IPS-15b (cell line): Measurements from ENCODE around the gene RGMA.
"Not testable (repeated sequence)": the region's sequence is repeated elsewhere in the genome, so short reads cannot be mapped to it uniquely, and the experiment has no call there.

Experiments used
- H3K27me3 ChIP-seq: one replicate; pipeline ENCODE4 v1.6.1; 2013; ENCODE audit warnings: low read length; ENCODE audit not compliant: control insufficient read depth, insufficient read depth
- H3K36me3 ChIP-seq: one replicate; pipeline ENCODE4 v1.6.1; 2013; ENCODE audit warnings: low read length; ENCODE audit not compliant: control insufficient read depth, insufficient read depth
- H3K4me1 ChIP-seq: one replicate; pipeline ENCODE4 v1.6.1; 2013; ENCODE audit warnings: mild to moderate bottlenecking, low read length; ENCODE audit not compliant: control insufficient read depth, insufficient read depth
- H3K4me3 ChIP-seq: one replicate; pipeline ENCODE4 v1.5.1; 2013; ENCODE audit warnings: low read depth, low read length
- H3K9ac ChIP-seq: one replicate; pipeline ENCODE4 v1.6.1; 2013; ENCODE audit warnings: low read depth, mild to moderate bottlenecking, low read length
- H3K9me3 ChIP-seq: one replicate; pipeline ENCODE4 v1.6.1; 2013; ENCODE audit warnings: mild to moderate bottlenecking, low read length; ENCODE audit not compliant: control insufficient read depth, insufficient read depth

RGMA gene

GRCh38 chr15:93065641-93066045 lies 23.4 kb downstream of the RGMA start:
- Histone ChIP-seq H3K27me3 (no peaks in the 10 kb centered on the region), H3K9ac (no peak overlapping the region), H3K9me3 (no peaks in the 10 kb centered on the region), H3K36me3 (peaks cover 23% of the 10 kb centered on the region), H3K4me3 (no peak overlapping the region), H3K4me1 (peaks cover 53% of the 10 kb centered on the region)

- peaks cover 54% of the 10 kb centered on the region for H3K4me1 ChIP-seq
- no peaks in the 10 kb centered on the region for H3K27me3 ChIP-seq
These were observed 25.0 kb downstream of the RGMA start for GRCh38 chr15:93063796-93064690.

GRCh38 chr15:93063262-93063671 lies 25.7 kb downstream of the RGMA start:
- Histone ChIP-seq H3K4me1 (peaks cover 47% of the 10 kb centered on the region), H3K36me3 (peaks cover 27% of the 10 kb centered on the region), H3K9me3 (no peaks in the 10 kb centered on the region), H3K27me3 (no peaks in the 10 kb centered on the region), H3K4me3 (peak overlapping the region; percentile 8), H3K9ac (peak overlapping the region; percentile 65)

More at GRCh38 chr15:93063796-93064690, 25.0 kb downstream of the RGMA start:
- Histone ChIP-seq H3K9me3 (no peaks in the 10 kb centered on the region), H3K9ac (peak overlapping the region; percentile 47), H3K36me3 (peaks cover 23% of the 10 kb centered on the region), H3K4me3 (no peak overlapping the region)

- Histone ChIP-seq H3K4me3 (peak overlapping the region; percentile 8), H3K36me3 (peaks cover 30% of the 10 kb centered on the region), H3K4me1 (peaks cover 42% of the 10 kb centered on the region)
- not testable (repeated sequence) for H3K27me3 ChIP-seq, H3K9ac ChIP-seq, H3K9me3 ChIP-seq
These were observed 26.3 kb downstream of the RGMA start for GRCh38 chr15:93062628-93063261.

- Histone ChIP-seq H3K27me3 (no peaks in the 10 kb centered on the region), H3K9me3 (no peaks in the 10 kb centered on the region), H3K36me3 (peaks cover 38% of the 10 kb centered on the region), H3K4me1 (peaks cover 37% of the 10 kb centered on the region), H3K4me3 (no peak overlapping the region), H3K9ac (no peak overlapping the region)
These were observed 28.4 kb downstream of the RGMA start for GRCh38 chr15:93060336-93061248.

GRCh38 chr15:93059442-93059841 lies 29.6 kb downstream of the RGMA start:
- H3K27me3 ChIP-seq, result no peaks in the 10 kb centered on the region
- no peaks in the 10 kb centered on the region for H3K9me3 ChIP-seq
- no peak overlapping the region for H3K9ac ChIP-seq
- H3K36me3 ChIP-seq, result peaks cover 40% of the 10 kb centered on the region
- no peak overlapping the region for H3K4me3 ChIP-seq
- H3K4me1 ChIP-seq, result peaks cover 35% of the 10 kb centered on the region

GRCh38 chr15:93058904-93059427 lies 30.0 kb downstream of the RGMA start:
- peaks cover 39% of the 10 kb centered on the region for H3K36me3 ChIP-seq
- H3K4me3 ChIP-seq, result no peak overlapping the region
- H3K4me1 ChIP-seq, result peaks cover 30% of the 10 kb centered on the region
- no peak overlapping the region for H3K9ac ChIP-seq
- no peaks in the 10 kb centered on the region for H3K9me3 ChIP-seq
- H3K27me3 ChIP-seq, result no peaks in the 10 kb centered on the region

- Histone ChIP-seq H3K36me3 (peaks cover 41% of the 10 kb centered on the region), H3K9me3 (no peaks in the 10 kb centered on the region), H3K4me1 (peaks cover 23% of the 10 kb centered on the region), H3K4me3 (no peak overlapping the region), H3K27me3 (no peaks in the 10 kb centered on the region), H3K9ac (no peak overlapping the region)
These were observed 30.9 kb downstream of the RGMA start for GRCh38 chr15:93058128-93058527.

- Histone ChIP-seq H3K4me1 (peaks cover 22% of the 10 kb centered on the region), H3K27me3 (no peaks in the 10 kb centered on the region), H3K9me3 (no peaks in the 10 kb centered on the region), H3K4me3 (no peak overlapping the region), H3K9ac (no peak overlapping the region), H3K36me3 (peaks cover 47% of the 10 kb centered on the region)
These were observed 31.4 kb downstream of the RGMA start for GRCh38 chr15:93057618-93058017.

GRCh38 chr15:93056836-93057235 lies 32.2 kb downstream of the RGMA start:
- Histone ChIP-seq H3K27me3 (no peaks in the 10 kb centered on the region), H3K36me3 (peaks cover 54% of the 10 kb centered on the region), H3K4me3 (no peak overlapping the region), H3K4me1 (peaks cover 18% of the 10 kb centered on the region), H3K9ac (peak overlapping the region; percentile 24), H3K9me3 (no peaks in the 10 kb centered on the region)

- peaks cover 70% of the 10 kb centered on the region for H3K36me3 ChIP-seq
These were observed 33.8 kb downstream of the RGMA start for GRCh38 chr15:93055211-93055610.

More at GRCh38 chr15:93055211-93055610, 33.8 kb downstream of the RGMA start:
- Histone ChIP-seq H3K9ac (no peak overlapping the region), H3K4me3 (no peak overlapping the region), H3K27me3 (no peaks in the 10 kb centered on the region), H3K9me3 (no peaks in the 10 kb centered on the region), H3K4me1 (peaks cover 6% of the 10 kb centered on the region)
